SU-DHL-6 (cell line): ENCODE data around the gene MX2.

Experiments used
- H2AFZ ChIP-seq: fragments of 200-600 bp; sonication (generic); 2 replicates; pipeline ENCODE4 v1.6.1; 2014; ENCODE audit warnings: low read depth, mild to moderate bottlenecking, moderate library complexity, mixed read lengths, antibody characterized with exemption, low read length; ENCODE audit not compliant: severe bottlenecking
- H3F3A ChIP-seq: fragments of 200-600 bp; shearing (Covaris generic); 2 replicates; pipeline ENCODE4 v1.6.0; 2016; ENCODE audit warnings: antibody characterized with exemption, mild to moderate bottlenecking; ENCODE audit not compliant: insufficient read depth
- H3K27ac ChIP-seq: fragments of 200-600 bp; sonication (generic); 2 replicates; pipeline ENCODE4 v1.5.1; 2016; ENCODE audit warnings: low read depth, mild to moderate bottlenecking, low read length, moderate library complexity, mixed read lengths
- H3K27me3 ChIP-seq: fragments of 200-600 bp; sonication (generic), shearing (Covaris generic); 2 replicates; pipeline ENCODE4 v1.6.0; 2014; ENCODE audit warnings: mild to moderate bottlenecking, low read length
- H3K36me3 ChIP-seq: fragments of 200-600 bp; sonication (generic); 2 replicates; pipeline ENCODE4 v1.6.1; 2014; ENCODE audit warnings: mild to moderate bottlenecking, low read length, mixed read lengths
- H3K4me2 ChIP-seq: fragments of 300-600, 200-600 bp; shearing (Covaris generic), sonication (generic); 2 replicates; pipeline ENCODE4 v1.6.0; 2014; ENCODE audit warnings: low read length, low read depth, mild to moderate bottlenecking; ENCODE audit not compliant: poor library complexity, severe bottlenecking
- H3K4me3 ChIP-seq: fragments of 200-600 bp; sonication (generic); 2 replicates; pipeline ENCODE4 v1.5.1; 2014; ENCODE audit warnings: antibody characterized with exemption, low read length, mild to moderate bottlenecking, mixed read lengths; ENCODE audit not compliant: insufficient read depth, poor library complexity, severe bottlenecking
- H3K79me2 ChIP-seq: fragments of 200-600 bp; sonication (generic); 2 replicates; pipeline ENCODE4 v1.6.1; 2014; ENCODE audit warnings: mild to moderate bottlenecking, low read length, moderate library complexity; ENCODE audit not compliant: insufficient read depth
- H3K9ac ChIP-seq: fragments of 200-600 bp; sonication (generic); 2 replicates; pipeline ENCODE4 v1.7.0; 2014; ENCODE audit warnings: mild to moderate bottlenecking, low read length
- H3K9me2 ChIP-seq: fragments of 200-600 bp; sonication (generic); replicated peaks from 2 replicates; pipeline ENCODE4 v1.6.1; 2014; ENCODE audit warnings: low read length; ENCODE audit not compliant: insufficient read depth
- H3K9me3 ChIP-seq: fragments of 200-600 bp; sonication (generic); 2 replicates; pipeline ENCODE4 v1.6.1; 2014; ENCODE audit warnings: low read length, mixed read lengths; ENCODE audit not compliant: insufficient read depth
- H4K20me1 ChIP-seq: fragments of 200-600 bp; sonication (generic); 2 replicates; pipeline ENCODE4 v1.6.1; 2014; ENCODE audit warnings: low read depth, mild to moderate bottlenecking, antibody characterized with exemption, low read length, moderate library complexity, mixed read lengths
- EZH2phosphoT487 ChIP-seq: fragments of 200-600 bp; sonication (generic), shearing (Covaris generic); conservative IDR thresholded peaks from 2 replicates; pipeline ENCODE4 v1.6.1; 2018; ENCODE audit warnings: mild to moderate bottlenecking, antibody characterized with exemption, low read length, moderate library complexity, mixed read lengths
- TF ChIP-seq, protein P1 (sequence below): fragments of 200-600 bp; sonication (generic); IDR thresholded peaks from one replicate; pipeline ENCODE4 v1.5.1; 2017; ENCODE audit warnings: antibody characterized with exemption, mild to moderate bottlenecking, low read length, moderate library complexity; ENCODE audit not compliant: insufficient read depth, poor library complexity, severe bottlenecking

MX2 gene

GRCh38 chr21:41333752-41334151, 28.1 kb upstream of the MX2 start:
- H3K27ac ChIP-seq = no peak overlapping the region
- H3K4me3 ChIP-seq = no peak overlapping the region
- H3K9me2 ChIP-seq = no peaks in the 10 kb centered on the region
- H3K79me2 ChIP-seq = no peaks in the 10 kb centered on the region
- no peak for TF ChIP-seq EZH2phosphoT487
- TF ChIP-seq, protein P1, sequence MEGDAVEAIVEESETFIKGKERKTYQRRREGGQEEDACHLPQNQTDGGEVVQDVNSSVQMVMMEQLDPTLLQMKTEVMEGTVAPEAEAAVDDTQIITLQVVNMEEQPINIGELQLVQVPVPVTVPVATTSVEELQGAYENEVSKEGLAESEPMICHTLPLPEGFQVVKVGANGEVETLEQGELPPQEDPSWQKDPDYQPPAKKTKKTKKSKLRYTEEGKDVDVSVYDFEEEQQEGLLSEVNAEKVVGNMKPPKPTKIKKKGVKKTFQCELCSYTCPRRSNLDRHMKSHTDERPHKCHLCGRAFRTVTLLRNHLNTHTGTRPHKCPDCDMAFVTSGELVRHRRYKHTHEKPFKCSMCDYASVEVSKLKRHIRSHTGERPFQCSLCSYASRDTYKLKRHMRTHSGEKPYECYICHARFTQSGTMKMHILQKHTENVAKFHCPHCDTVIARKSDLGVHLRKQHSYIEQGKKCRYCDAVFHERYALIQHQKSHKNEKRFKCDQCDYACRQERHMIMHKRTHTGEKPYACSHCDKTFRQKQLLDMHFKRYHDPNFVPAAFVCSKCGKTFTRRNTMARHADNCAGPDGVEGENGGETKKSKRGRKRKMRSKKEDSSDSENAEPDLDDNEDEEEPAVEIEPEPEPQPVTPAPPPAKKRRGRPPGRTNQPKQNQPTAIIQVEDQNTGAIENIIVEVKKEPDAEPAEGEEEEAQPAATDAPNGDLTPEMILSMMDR = no peak
- H3F3A ChIP-seq = no peaks in the 10 kb centered on the region
- H4K20me1 ChIP-seq = no peaks in the 10 kb centered on the region
- H3K4me2 ChIP-seq = no peak overlapping the region
- H3K27me3 ChIP-seq = no peaks in the 10 kb centered on the region
- no peaks in the 10 kb centered on the region for H3K9me3 ChIP-seq
- H3K9ac ChIP-seq = no peak overlapping the region
- no peak overlapping the region for H2AFZ ChIP-seq
- H3K36me3 ChIP-seq = no peaks in the 10 kb centered on the region

GRCh38 chr21:41337515-41337914, 24.3 kb upstream of the MX2 start:
- Histone ChIP-seq H3K27ac (no peak overlapping the region), H4K20me1 (no peaks in the 10 kb centered on the region), H3K4me2 (no peak overlapping the region), H3K4me3 (no peak overlapping the region), H3K9ac (no peak overlapping the region), H2AFZ (no peak overlapping the region), H3K36me3 (no peaks in the 10 kb centered on the region), H3K9me2 (no peaks in the 10 kb centered on the region), H3K9me3 (peaks cover 6% of the 10 kb centered on the region; the same call in 1 of the 2 replicates), H3K79me2 (no peaks in the 10 kb centered on the region), H3F3A (no peaks in the 10 kb centered on the region), H3K27me3 (no peaks in the 10 kb centered on the region)
- TF ChIP-seq EZH2phosphoT487 = no peak
- TF ChIP-seq, protein P1 = no peak

GRCh38 chr21:41338455-41338854, 23.4 kb upstream of the MX2 start:
- Histone ChIP-seq H3K79me2 (no peaks in the 10 kb centered on the region), H2AFZ (no peak overlapping the region), H3K9me2 (no peaks in the 10 kb centered on the region), H4K20me1 (no peaks in the 10 kb centered on the region), H3K36me3 (no peaks in the 10 kb centered on the region), H3K4me2 (no peak overlapping the region), H3K9me3 (peaks cover 11% of the 10 kb centered on the region; the same call in 1 of the 2 replicates), H3K27me3 (no peaks in the 10 kb centered on the region), H3K9ac (no peak overlapping the region), H3K4me3 (no peak overlapping the region), H3F3A (no peaks in the 10 kb centered on the region), H3K27ac (no peak overlapping the region)
- TF ChIP-seq, protein P1 = no peak
- no peak for TF ChIP-seq EZH2phosphoT487
